Gastroesophageal sphincter (tissue), 3 donors: Measurements from ENCODE around the gene SLC25A19.

Source experiments
- EP300 ChIP-seq: sonication (generic); formaldehyde crosslinking; IDR thresholded peaks from one replicate; pipeline ENCODE4 v1.6.1; 2017; ENCODE audit warnings: antibody characterized with exemption, mild to moderate bottlenecking
- POLR2A ChIP-seq, 2 donors: fragments of 450-650 bp; IDR thresholded peaks; one replicate each; pipeline ENCODE4 v1.6.1; 2017; ENCODE audit warnings: antibody characterized with exemption in 2 of 2, mild to moderate bottlenecking in 2 of 2, moderate library complexity in 1 of 2
- TF ChIP-seq, protein P1 (sequence below), 4 experiments: fragments of 200-600 bp in 2 of 4; fragments of 450-650 bp in 2 of 4; sonication (generic) in 1 of 4; IDR thresholded peaks; one replicate each; pipeline ENCODE4 v1.5.1; 2017 to 2019; ENCODE audit warnings: antibody characterized with exemption in 4 of 4, mild to moderate bottlenecking in 2 of 4, moderate library complexity in 2 of 4

DNA sequence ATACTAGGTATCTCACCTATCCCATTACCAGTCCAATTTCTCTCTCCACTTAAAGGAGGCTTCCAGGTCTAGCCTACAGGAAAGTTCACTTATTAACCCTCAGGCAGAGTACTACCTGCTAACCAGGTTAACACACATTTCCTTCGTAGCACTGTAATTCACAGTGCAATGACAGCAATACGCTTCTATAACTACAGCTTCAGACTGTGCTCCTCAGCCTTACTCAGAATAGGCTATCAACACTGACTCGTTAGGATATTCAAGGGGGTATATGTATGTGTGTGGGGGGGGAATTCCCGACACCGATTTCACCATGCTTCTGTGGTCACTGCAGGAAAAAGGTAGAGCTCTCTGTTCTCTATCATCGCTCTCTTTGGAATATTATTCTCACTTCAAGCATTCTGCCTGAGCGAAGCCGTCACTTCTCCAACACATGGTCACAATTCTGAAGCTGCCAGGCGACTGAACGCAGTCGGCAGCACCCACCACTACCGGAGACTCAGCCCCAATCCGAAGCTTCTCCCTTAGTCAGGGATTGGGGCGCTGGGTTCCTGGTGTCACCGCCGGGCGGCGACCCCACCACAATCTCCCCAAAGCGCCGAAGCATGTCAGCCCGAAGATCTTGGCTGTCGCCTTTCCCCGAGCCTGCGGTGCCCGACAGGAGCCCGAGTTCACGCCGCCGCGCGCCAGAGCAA lies 28.4 kb downstream of the SLC25A19 start:
- TF ChIP-seq EP300, result no peak
- TF ChIP-seq, protein P1, sequence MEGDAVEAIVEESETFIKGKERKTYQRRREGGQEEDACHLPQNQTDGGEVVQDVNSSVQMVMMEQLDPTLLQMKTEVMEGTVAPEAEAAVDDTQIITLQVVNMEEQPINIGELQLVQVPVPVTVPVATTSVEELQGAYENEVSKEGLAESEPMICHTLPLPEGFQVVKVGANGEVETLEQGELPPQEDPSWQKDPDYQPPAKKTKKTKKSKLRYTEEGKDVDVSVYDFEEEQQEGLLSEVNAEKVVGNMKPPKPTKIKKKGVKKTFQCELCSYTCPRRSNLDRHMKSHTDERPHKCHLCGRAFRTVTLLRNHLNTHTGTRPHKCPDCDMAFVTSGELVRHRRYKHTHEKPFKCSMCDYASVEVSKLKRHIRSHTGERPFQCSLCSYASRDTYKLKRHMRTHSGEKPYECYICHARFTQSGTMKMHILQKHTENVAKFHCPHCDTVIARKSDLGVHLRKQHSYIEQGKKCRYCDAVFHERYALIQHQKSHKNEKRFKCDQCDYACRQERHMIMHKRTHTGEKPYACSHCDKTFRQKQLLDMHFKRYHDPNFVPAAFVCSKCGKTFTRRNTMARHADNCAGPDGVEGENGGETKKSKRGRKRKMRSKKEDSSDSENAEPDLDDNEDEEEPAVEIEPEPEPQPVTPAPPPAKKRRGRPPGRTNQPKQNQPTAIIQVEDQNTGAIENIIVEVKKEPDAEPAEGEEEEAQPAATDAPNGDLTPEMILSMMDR (IDR thresholded peaks at IDR 0.05), result peak in 3 of 4 experiments; percentile 5 to 16 (median 14)
- no peak for TF ChIP-seq POLR2A (IDR thresholded peaks at IDR 0.05)
